HG03469 (cell line): ENCODE data around the gene HLF.

ENCODE experiments used
- ATAC-seq: cut with Tn5 transposase; IDR thresholded peaks from one replicate; pipeline ENCODE4 v1.9.1; 2021; ENCODE audit warnings: mild to moderate bottlenecking, moderate library complexity, moderate number of reproducible peaks; ENCODE audit not compliant: unreplicated experiment

HLF gene

GRCh38 chr17:55305321-55306087 lies 40.7 kb downstream of the HLF start:
- ATAC-seq = no peak

DNA sequence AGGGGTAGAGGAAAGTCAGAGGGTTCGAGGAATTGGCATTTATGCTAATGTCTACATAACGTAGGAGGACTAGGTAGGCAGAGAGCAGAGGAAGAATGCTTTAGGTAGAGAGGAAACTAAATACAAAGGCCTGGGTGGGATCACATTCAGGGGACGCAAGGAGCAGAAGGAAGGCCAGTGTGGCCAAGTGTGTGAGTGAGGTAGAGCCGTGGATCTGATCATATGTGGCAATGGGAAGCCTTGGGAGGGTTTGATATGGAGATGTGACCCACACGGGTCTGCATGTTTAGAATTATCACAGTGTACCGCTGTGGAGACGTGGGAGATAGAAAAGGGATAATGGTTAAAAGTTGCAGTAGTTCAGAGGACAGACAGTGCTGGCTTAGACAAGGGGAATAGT lies 43.1 kb downstream of the HLF start:
- no peak for ATAC-seq

DNA sequence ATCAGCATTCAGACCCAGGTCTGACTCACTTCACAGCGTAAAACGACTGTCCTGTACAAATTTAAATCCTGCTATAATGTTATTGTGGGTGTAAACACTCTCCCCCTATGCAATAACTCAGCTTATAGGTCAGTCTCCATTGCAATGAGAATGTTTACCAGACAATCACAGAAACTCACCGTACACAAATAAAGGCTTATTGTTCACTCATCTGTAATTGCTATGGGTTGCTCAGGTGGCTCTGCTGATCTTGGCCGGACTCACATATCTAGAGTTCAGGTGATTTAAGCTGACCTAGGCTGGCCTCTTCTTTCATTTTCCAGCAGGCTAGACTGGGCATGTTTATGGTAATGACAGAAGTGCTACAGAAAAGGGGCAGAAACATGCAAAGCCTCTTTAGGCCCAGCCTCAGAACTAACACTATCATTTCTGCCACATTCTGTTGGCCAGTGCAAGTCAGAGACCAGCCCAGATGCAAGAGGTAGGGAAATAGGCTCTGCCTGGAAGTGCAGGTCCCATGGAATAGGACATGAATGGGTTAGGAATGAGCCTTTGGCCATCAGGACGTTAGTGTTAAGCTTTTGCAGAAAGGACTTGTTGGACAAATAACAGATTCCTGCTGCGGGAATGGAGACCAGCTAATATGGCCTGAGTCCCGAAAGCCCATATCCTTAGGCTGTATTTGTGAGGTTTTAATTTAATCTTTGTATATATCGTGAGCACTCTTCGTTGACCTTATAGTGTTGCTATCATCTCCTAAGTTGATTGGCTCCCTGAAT lies 44.0 kb downstream of the HLF start:
- ATAC-seq = no peak

DNA sequence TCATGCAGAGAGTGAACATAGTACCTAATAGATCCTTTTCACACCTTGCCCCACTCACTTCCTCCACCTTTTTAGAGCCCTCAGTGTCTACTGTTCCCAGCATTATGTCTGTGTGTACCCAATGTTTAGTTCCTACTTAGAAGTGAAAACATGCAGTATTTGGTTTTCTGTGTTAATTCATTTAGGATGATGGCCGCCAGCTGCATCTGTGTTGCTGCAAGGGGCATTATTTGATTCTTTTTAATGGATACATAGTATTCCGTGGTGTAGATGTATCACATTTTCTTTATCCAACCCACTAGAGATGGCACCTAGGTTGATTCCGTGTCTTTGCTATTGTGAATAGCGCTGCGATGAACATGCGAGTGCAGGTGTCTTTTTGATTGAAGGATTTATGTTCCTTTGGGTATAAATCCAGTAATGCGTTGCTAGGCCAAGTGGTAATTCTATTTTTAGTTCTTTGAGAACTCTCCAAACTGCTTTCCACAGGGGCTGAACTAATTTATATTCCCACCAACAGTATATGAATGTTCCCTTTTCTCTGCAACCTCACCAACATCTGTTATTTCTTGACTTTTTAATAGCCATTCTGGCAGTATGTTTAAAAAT lies 47.1 kb downstream of the HLF start:
- ATAC-seq = no peak

GRCh38 chr17:55312852-55313251 lies 48.1 kb downstream of the HLF start:
- no peak for ATAC-seq

DNA sequence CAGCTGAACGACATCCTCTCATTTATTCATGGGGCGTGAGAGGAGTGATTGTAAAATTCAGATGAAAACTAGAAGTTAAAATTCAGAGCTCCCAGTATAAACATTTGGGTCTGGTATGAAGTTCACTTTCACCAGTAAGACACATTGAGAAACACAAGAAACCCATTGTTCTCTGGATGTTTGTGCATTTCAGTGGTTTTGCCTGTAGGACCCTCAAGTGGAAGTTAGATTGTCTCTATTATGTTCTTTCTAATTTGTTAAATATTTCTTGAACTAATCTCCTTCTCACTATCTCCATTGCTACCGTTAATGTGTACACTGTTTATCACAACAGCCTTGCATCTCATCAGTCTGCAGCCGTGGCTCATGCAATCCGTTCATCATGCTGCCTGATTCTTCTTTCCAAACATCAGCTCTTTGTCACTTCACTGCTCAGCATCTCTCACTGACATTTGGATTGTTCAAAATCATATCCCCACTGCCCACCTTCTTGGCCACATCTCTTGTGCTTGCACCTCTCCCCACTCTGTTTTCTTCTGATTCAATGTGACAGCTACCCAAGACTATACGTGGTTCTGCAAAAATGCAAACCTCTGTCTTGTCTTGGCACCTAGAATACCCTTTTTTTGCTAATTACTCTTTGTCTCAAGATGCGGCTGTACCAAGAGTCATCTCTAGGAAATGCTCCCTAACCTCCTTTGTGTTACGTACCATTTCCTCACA lies 49.5 kb downstream of the HLF start:
- no peak for ATAC-seq

GRCh38 chr17:55314784-55315491 lies 50.2 kb downstream of the HLF start:
- no peak for ATAC-seq

DNA sequence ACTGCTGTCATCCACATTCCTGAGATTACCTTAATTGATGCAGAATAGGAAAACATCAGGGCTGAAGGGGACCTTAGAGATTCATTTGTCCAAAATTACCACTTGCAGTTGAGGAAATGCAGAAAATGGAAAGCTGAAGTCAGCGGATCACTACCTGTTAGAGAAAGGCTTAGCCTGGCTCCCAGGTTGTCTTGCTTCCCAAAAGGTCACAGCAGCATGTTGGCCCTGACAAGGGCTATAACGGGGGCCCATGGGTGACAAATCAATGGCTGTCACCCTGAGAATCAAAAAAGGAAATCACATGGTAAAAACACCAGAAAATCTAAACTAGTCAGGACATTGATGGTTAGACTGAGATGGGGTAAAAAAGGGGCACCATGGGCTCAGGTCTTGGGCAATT lies 51.7 kb downstream of the HLF start:
- ATAC-seq = no peak

DNA sequence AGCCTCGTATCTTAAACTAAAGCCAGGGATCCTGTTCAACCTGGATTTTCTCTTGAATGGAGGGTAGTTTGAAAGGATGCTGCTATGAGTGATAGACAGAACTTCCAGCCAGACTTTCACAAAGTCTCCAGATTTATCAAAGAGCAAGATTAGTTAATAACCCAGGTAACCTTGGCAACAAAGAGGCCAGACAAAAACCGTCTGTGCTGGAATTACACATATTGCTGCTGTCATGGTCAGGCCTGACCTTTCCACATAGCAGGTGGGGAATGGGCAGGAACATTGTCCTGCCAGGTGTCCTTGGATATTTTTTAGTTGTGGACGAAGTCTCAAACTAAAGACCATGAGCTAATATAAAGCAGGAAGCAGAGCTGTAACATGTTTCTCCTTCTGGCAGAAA lies 52.5 kb downstream of the HLF start:
- ATAC-seq = no peak

DNA sequence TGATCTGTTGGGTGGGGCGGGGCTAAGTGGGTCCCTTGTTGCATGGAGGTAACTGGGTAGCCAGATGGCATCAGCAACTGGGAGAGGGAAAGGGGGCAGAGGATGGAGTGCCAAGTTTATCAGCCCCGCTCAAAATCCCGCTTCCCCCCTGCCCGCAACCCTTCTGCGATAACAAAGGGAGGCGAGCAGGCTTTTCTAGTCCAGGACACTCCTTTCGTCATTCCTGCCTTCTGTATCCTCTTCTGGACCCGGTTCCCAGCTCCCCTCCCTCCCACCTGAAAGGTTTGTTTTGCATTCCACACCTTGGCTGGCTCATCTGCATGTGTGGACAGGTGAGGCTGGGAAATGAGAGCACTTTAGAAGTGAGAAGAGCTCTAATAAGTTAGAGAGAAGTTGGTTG lies 53.3 kb downstream of the HLF start:
- no peak for ATAC-seq

DNA sequence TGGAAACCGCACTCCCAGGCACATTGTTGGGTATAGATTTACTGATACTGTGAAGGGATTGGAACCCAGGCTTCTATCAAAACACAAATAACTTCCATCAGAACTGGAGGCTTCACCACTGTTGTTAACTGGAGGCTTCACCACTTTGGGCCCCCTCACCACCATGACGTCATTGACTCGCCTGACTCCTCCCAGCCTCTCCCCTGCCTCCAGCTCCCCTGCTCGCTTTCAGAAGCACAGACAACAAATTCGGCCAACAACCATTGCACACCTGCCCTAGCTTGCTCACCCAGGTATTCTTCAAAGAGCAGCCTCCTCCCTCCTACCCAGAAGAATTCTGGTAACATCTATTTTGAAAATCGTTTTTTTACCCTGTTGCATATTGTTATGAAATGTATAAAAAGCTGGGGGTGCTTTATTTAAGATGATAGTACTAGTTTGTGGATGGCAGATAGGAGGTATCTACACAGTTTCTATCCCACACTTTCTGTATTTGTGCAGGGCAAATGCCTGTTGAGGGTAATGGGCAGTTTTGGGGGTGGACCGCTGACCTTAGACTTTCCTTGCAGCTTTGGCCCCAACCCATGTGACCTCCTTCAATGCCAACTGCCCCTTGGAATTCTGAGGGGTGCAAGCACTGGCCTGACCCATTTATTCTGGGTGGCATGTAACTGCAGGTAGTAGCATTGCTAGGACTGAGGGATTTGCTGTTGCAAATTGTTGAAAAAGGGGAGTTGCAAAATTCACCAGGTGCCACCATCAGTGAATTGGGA lies 54.1 kb downstream of the HLF start:
- ATAC-seq = no peak

GRCh38 chr17:55319933-55320593 lies 55.3 kb downstream of the HLF start:
- no peak for ATAC-seq

DNA sequence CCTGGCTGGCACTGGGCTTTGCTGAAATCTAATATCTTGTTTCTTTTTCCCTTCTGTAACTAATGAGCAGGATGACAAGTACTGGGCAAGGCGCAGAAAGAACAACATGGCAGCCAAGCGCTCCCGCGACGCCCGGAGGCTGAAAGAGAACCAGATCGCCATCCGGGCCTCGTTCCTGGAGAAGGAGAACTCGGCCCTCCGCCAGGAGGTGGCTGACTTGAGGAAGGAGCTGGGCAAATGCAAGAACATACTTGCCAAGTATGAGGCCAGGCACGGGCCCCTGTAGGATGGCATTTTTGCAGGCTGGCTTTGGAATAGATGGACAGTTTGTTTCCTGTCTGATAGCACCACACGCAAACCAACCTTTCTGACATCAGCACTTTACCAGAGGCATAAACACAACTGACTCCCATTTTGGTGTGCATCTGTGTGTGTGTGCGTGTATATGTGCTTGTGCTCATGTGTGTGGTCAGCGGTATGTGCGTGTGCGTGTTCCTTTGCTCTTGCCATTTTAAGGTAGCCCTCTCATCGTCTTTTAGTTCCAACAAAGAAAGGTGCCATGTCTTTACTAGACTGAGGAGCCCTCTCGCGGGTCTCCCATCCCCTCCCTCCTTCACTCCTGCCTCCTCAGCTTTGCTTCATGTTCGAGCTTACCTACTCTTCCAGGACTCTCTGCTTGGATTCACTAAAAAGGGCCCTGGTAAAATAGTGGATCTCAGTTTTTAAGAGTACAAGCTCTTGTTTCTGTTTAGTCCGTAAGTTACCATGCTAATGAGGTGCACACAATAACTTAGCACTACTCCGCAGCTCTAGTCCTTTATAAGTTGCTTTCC lies 56.0 kb downstream of the HLF start:
- ATAC-seq = no peak

- ATAC-seq = no peak
These were observed 56.8 kb downstream of the HLF start for GRCh38 chr17:55321427-55322060.

DNA sequence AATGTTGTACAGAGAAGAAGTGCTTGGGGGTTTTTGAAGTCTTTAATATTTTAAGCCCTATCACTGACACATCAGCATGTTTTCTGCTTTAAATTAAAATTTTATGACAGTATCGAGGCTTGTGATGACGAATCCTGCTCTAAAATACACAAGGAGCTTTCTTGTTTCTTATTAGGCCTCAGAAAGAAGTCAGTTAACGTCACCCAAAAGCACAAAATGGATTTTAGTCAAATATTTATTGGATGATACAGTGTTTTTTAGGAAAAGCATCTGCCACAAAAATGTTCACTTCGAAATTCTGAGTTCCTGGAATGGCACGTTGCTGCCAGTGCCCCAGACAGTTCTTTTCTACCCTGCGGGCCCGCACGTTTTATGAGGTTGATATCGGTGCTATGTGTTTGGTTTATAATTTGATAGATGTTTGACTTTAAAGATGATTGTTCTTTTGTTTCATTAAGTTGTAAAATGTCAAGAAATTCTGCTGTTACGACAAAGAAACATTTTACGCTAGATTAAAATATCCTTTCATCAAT lies 57.8 kb downstream of the HLF start:
- ATAC-seq = no peak

- ATAC-seq = no peak
These were observed 58.9 kb downstream of the HLF start for GRCh38 chr17:55323518-55324295.
